GM18868 (cell line): ENCODE data around the gene DSCAML1.
"Not testable (repeated sequence)": the region's sequence is repeated elsewhere in the genome, so short reads cannot be mapped to it uniquely, and the experiment has no call there.

ENCODE experiments used
- ATAC-seq: cut with Tn5 transposase; IDR thresholded peaks from one replicate; pipeline ENCODE4 v1.9.1; 2021; ENCODE audit warnings: mild to moderate bottlenecking, moderate library complexity; ENCODE audit not compliant: unreplicated experiment

DSCAML1 gene

DNA sequence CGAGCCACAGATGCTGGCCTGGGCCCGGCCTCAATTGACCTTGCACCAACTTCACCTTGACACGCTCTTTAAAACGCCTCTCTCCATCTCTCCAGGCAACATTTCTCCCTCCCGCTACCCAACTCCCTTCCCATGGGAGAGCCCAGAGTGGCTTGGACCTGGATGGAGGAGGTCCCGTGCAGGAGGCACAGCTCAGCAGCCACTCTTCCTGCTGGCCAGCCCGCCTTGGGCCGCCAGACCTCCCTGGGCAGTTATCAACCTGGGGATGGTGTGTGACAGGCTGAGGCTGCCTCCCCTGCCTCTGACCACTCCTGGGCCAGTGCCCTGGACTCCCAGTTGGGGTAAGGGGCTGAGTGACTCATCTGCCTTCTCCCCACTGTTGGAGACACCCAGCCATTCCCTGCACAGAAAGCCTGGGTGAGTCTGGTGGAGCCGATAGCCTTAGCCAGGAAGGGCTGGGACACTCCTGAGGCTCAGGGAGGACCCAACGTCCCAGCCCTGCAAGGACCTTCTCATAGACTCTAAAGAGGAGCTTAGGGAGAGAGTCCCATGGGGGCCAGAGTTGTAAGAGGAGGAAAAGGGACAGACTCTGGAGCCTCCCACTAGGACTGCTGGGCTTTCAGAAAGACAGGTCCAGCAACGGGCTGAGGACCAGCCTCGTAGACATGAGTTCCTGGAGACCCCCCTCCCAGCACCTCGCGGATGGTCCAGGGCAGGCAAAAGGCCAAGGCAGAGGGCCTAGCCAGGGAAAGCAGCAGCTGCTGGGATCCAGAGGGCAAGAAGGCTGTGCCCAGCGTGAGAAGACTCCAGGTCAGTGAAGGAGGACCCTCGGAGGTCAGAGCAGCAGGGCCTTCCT lies 337.7 kb downstream of the DSCAML1 start:
- no peak for ATAC-seq

GRCh38 chr11:117458275-117459122 lies 338.5 kb downstream of the DSCAML1 start:
- peak; percentile 63 for ATAC-seq

GRCh38 chr11:117457835-117458234 lies 339.2 kb downstream of the DSCAML1 start:
- ATAC-seq = peak; percentile 49

DNA sequence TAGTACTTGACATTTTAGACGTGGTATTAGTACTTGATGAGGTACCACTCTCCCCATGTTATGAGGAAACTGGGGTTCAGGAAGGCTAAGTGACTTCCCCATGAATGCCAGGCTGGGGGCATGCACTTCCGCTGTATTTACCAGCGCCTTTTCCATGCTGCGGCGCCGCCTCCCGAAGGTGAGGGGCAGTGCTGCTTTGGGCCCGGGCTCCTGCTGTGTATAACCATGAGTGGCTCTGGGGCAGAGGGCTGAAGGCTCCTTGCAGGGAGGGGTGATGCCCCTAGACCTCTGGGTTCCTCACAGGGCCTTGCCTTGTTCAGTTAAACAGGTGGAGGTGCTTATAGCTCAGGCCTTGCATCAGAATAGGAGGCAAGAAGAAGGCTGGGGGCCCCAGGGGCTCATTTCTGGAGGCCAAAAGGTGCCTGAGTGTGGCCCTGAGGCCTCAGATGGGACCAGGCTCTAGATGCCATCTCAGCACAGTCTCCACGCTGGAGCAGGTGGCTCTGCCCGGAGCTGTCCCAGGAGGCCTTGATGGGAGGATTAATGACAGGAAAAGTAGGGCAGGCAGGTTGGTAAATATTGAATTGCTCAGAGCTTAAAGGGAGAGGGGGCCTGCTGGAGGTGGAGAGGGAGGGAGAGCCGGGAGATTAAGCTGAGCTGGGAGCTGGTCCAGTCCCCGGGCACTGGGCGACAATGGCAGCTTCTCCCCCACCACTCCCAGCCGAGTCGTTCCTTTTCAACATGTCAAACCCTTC lies 339.8 kb downstream of the DSCAML1 start:
- no peak for ATAC-seq

DNA sequence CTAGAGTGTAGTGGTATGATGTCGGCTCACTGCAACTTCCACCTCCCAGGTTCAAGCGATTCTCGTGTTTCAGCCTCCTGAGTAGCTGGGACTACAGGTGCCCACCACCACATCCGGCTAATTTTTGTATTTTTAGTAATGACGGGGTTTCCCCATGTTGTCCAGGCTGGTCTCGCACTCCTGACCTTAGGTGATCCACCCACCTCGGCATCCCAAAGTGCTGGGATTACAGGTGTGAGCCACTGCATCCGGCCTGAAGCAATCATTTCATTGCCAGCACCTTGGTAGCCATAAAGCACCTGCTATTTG lies 340.3 kb downstream of the DSCAML1 start:
- ATAC-seq = not testable (repeated sequence)

- ATAC-seq = peak; percentile 74
These were observed 340.8 kb downstream of the DSCAML1 start for GRCh38 chr11:117456027-117456720.

GRCh38 chr11:117454564-117454917 lies 342.5 kb downstream of the DSCAML1 start:
- ATAC-seq = no peak

DNA sequence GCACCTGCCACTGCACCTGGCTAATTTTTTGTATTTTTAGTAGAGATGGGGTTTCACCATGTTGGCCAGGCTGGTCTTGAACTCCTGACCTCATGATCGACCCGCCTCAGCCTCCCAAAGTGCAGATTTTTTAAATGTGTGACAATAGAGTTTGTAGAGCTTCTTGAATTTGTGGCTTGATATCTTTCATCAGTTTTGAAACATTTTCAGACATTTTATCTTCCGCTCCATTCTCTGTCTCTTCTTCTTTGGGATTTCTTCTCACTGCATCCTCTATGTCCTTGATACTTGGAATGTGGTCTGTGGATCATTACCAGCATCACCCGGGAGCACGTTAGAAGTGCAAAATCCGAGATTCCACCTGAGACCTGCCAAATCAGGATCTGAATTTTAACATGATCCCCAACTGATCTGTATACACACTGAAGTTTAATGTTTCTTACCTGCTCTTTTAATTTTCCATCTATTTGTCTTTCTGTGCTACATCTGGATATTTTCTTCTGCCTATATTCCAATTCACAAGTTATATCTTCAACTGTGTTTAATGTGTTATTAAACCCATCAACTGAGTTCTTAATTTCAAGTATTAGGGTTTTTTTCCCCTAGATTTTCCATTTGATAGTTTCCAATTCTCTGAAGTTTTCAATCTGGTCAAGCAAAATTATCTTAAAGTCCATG lies 343.0 kb downstream of the DSCAML1 start:
- ATAC-seq = no peak

GRCh38 chr11:117449111-117449693 lies 347.8 kb downstream of the DSCAML1 start:
- no peak for ATAC-seq

DNA sequence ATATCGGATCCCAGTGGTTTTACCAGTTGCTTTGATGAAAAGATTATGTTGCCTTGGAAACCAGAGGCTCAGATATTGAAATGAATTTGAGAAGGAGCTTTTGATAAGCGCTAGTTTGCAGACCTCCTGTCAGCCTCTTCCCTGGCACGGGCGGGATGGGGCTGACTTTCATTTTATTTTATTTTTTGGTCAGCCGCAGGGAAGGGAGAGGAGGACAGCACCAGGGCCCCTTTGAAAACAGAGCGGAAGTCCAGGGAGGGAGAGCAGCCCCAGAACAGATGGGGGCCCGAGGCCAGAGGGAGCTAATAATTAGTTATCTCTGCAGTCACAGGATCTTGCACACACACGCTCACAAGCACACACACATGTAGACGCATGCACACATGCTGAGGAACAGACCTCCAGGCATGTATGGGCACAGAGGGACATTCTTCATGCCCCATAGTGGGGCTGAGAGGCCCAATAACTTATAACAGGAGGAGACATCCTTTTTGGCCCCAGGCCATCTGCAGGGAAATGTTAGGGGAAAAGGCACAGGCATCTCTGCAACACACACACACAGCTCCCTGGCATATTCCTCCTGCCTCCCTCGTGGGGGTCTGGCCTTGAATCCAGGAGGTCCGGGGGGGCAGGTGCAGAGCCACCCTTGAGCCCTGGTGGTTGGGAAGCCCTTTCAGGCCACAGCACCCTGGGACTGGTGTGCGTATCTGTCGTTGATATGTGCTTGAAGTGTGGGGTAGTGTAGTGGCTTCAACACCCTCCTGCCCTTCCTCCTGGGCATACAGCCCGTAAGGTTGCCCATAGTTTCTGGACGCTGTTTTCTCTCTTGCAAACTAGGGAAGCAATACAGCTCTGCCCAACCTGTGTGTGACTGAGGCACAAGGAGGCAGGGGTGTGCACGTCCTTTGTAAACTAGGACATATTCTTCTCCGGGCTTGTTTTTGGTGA lies 352.0 kb downstream of the DSCAML1 start:
- no peak for ATAC-seq

DNA sequence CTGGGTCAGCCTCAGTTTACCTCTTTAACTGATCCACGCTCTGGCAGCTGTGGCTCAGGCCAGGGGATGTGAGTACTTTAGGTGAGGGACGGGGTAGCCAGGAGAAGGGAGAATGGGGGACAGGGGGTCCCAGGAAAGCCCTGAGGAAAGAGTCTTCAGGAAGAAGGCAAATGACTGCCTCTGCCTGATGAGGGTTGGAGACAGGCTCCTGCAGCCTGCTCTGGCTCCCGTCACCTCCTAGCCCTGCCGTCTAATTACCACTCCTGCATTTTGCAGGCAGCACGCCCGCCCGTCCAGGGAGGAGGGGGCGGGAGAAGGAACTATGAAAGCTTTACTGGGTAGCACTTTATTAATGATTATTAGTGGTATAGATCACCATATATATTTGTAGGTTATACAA lies 352.8 kb downstream of the DSCAML1 start:
- ATAC-seq = no peak

DNA sequence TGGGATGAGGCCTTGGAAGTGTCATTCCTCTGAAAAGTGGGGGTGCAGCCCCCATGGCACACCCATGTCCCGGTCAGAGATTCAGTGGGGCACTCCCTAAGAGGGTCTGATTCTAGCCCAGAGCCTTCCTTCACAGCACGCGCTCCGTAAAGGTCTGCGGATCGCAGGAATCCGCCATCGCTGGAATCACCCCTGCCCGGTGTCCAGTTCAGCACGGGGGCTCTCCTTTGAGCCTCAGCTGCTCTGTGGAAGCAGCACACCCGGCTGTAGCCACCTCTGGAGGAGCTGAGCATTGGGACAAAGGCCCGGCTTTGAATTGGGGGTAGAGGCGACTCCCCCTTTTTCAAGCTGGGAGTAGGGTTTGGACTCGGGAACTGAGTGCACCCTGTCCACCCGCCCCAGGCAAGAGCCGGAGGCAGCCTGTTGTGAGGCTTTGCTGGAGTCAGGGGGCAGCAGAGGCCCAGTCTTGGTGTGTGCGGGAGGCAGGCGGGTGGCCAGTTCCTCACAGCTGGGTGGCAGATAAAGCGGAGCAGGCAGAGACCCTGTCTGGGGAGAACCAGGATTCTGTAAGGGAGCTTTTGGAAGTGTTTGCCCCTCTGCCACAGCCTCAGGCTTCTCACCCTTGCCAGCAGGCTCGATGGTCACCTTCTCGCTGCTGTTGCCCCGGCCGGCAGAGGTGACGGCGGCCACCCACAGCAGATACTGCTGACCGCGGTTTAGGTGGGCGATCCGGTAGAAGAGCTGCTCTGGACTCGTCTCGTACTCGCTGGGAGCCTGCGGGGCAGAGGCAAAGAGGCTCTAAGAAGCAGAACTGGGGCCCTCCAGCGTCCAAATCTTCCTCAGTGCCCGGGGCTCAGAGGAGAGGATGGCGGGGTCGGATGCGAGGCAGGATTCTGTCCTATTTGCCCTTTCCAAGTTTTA lies 353.5 kb downstream of the DSCAML1 start:
- no peak for ATAC-seq

- no peak for ATAC-seq
These were observed 354.2 kb downstream of the DSCAML1 start for GRCh38 chr11:117442869-117443239.

- no peak for ATAC-seq
These were observed 354.8 kb downstream of the DSCAML1 start for GRCh38 chr11:117442049-117442868.

DNA sequence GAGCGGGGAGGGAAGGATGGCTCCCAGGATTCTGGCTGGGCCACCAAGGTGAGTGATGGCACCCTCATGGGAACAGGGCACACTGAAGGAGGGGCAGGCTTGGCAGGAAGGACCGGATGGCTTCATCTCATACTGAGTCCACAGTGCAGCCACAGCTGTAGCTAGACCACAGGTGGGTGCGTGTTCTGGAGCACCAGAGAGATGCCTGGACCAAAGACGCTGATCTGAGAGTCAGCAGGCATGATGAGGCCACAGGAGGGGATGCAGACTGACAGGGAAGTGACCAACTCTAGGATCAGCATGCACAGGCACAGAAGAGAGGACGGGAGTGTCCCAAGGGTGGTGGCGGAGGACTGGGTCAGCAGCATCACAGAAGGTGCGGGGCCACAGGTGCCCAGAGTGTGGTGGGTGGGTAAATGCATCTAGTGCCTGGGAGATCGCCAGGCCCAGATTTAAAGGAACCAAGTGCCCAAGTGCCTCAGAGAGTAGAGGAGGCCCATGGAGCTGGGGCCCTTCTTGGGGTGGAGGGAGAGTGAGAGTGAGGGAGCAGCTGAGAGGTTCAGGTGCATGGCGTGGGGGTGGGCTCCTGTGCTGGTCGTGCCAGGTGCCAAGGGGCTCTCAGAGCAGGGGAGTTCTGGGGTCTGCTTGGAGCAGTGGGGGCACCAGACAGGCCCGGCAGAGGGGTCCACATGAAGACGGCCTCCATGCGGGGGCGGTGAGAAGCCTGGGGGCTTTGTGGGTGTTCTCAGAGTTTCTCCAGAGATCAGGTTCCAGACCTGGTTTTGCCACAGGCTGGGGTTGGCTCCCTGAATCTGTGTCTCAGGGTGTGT lies 355.7 kb downstream of the DSCAML1 start:
- no peak for ATAC-seq

- no peak for ATAC-seq
These were observed 356.8 kb downstream of the DSCAML1 start for GRCh38 chr11:117440258-117440657.
